Measurements from ENCODE around the gene PPOX. TPM values are rescaled to one million over a fixed set of nuclear protein-coding genes. Genes with fewer than 3 reads are reported as not detected.

PPOX gene
- total RNA-seq, 1 experiment from 2014 or later = 25.4 TPM

DNA sequence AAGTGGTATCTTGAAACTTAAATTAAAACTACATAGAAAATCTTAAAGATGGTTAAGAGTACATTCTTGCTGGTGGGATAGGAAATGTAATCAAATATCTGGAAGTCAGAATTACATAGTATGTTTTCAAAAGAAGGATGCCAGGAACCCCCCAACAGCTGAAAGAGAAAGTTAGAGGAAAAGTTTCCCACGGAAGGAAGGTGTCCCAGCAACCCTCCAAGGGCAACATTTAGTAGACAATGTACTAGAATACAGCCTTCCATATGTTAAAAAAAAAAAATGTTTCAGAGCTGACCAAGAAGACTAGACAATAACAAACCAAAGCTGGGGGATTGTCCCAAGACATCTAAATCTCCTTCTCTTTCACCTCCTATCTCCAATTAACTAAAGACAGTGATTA is 36.0 kb upstream of the PPOX start:
- DNase-seq = no peak
- Histone ChIP-seq H3K36me3 (ENCODE audit: control insufficient read depth, insufficient read depth, low read length) (no peaks in the 10 kb centered on the region; the same call in 1 of the 2 replicates), H3K27me3 (replicated peaks; ENCODE audit: control insufficient read depth, insufficient read depth, low read length) (no peaks in the 10 kb centered on the region), H3K4me1 (no peaks in the 10 kb centered on the region), H3K4me3 (ENCODE audit: low read depth, low read length) (no peak overlapping the region), H3K9me3 (no peaks in the 10 kb centered on the region)
- H3K36me3 Mint-ChIP-seq (ENCODE audit: insufficient read depth, unreplicated experiment) = peaks cover 23% of the 10 kb centered on the region
- H3K9me3 Mint-ChIP-seq (ENCODE audit: unreplicated experiment) = no peaks in the 10 kb centered on the region
- no peak overlapping the region for H3K27ac Mint-ChIP-seq (ENCODE audit: unreplicated experiment)
- TF ChIP-seq, protein P1, sequence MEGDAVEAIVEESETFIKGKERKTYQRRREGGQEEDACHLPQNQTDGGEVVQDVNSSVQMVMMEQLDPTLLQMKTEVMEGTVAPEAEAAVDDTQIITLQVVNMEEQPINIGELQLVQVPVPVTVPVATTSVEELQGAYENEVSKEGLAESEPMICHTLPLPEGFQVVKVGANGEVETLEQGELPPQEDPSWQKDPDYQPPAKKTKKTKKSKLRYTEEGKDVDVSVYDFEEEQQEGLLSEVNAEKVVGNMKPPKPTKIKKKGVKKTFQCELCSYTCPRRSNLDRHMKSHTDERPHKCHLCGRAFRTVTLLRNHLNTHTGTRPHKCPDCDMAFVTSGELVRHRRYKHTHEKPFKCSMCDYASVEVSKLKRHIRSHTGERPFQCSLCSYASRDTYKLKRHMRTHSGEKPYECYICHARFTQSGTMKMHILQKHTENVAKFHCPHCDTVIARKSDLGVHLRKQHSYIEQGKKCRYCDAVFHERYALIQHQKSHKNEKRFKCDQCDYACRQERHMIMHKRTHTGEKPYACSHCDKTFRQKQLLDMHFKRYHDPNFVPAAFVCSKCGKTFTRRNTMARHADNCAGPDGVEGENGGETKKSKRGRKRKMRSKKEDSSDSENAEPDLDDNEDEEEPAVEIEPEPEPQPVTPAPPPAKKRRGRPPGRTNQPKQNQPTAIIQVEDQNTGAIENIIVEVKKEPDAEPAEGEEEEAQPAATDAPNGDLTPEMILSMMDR (IDR thresholded peaks at IDR 0.05; ENCODE audit: insufficient read depth in 1 of 2, low read depth in 1 of 2, low read length in 1 of 2, severe bottlenecking in 1 of 2, unreplicated experiment in 1 of 2) = no peak
- no peaks in the 10 kb centered on the region for H3K4me1 Mint-ChIP-seq (ENCODE audit: low read depth, unreplicated experiment)
- intact Hi-C loops (cut with micrococcal nuclease; ENCODE audit: unreplicated experiment) = no loop called here
- no peak overlapping the region for H3K4me3 Mint-ChIP-seq (ENCODE audit: unreplicated experiment)
- ChIA-PET CTCF (no interaction called here), POLR2A (no interaction called here)
- no peaks in the 10 kb centered on the region for H3K27me3 Mint-ChIP-seq (ENCODE audit: insufficient read depth, unreplicated experiment)
- no TSS peak for BruUV-seq (replicated peaks)

- peaks cover 3% of the 10 kb centered on the region for H3K4me1 Mint-ChIP-seq (ENCODE audit: low read depth, unreplicated experiment)
Measured at GRCh38 chr1:161131523-161132409, 34.5 kb upstream of the PPOX start.

More at GRCh38 chr1:161131523-161132409, 34.5 kb upstream of the PPOX start:
- no peaks in the 10 kb centered on the region for H3K4me1 ChIP-seq
- Mint-ChIP-seq H3K4me3 (ENCODE audit: unreplicated experiment) (no peak overlapping the region), H3K36me3 (ENCODE audit: insufficient read depth, unreplicated experiment) (peaks cover 10% of the 10 kb centered on the region), H3K27me3 (ENCODE audit: insufficient read depth, unreplicated experiment) (no peaks in the 10 kb centered on the region), H3K27ac (ENCODE audit: unreplicated experiment) (no peak overlapping the region), H3K9me3 (ENCODE audit: unreplicated experiment) (no peaks in the 10 kb centered on the region)
- intact Hi-C loops (cut with micrococcal nuclease; ENCODE audit: unreplicated experiment) = loop anchor here (1.0 kb wide), 1 partner anchor 12 kb away; no protein-coding TSS in a partner anchor
- H3K27me3 ChIP-seq (replicated peaks; ENCODE audit: control insufficient read depth, insufficient read depth, low read length) = no peaks in the 10 kb centered on the region
- no peaks in the 10 kb centered on the region; the same call in 1 of the 2 replicates for H3K36me3 ChIP-seq (ENCODE audit: control insufficient read depth, insufficient read depth, low read length)
- no peaks in the 10 kb centered on the region for H3K9me3 ChIP-seq
- peak overlapping the region; percentile 71 for H3K4me3 ChIP-seq (ENCODE audit: low read depth, low read length)
- ChIA-PET CTCF (interaction anchor here (1.1 to 1.6 kb wide), 3 partner anchors 14 to 60 kb away, joined by 3 to 6 read pairs (median 5); partner anchors contain the start of genes KLHDC9, NIT1 and PFDN2), POLR2A (interaction anchor here (0.6 to 2.4 kb wide), 7 partner anchors 9 to 111 kb away, joined by 3 to 15 read pairs (median 6); partner anchors contain the start of genes F11R, NIT1, PFDN2 and PPOX)
- TF ChIP-seq, protein P1 (IDR thresholded peaks at IDR 0.05; ENCODE audit: insufficient read depth in 1 of 2, low read depth in 1 of 2, low read length in 1 of 2, severe bottlenecking in 1 of 2, unreplicated experiment in 1 of 2) = no peak
- BruUV-seq (replicated peaks) = no TSS peak
- no peak for DNase-seq
